Activated CD4-positive, alpha-beta T cell treated with anti-CD3 and anti-CD28 coated beads, Interleukin-2, Interleukin-4, amounts not matched to agents 100 ng/mL and 50 ng/mL, durations not matched to agents 16 hours and 8 hours (primary cell): ENCODE results near the gene SLC12A9.
"Not testable (repeated sequence)": the region's sequence is repeated elsewhere in the genome, so short reads cannot be mapped to it uniquely, and the experiment has no call there.

ENCODE experiments used
- DNase-seq: peaks from one replicate; pipeline ENCODE4 v3.0.0-alpha.2; 2020; ENCODE audit warnings: low spot score

Gene SLC12A9

GRCh38 chr7:100852048-100852872 is at the start of gene SLC12A9:
Gene SLC12A9, plus strand, starts transcription at chr7:100852713. Its CDS starts 1,485 bp downstream, at chr7:100854198.
- DNase-seq: peak; percentile 88

GRCh38 chr7:100802951-100803350 is 49.6 kb upstream of the SLC12A9 start:
- DNase-seq: no peak

- DNase-seq: peak; percentile 74
These were observed 48.9 kb upstream of the SLC12A9 start for GRCh38 chr7:100803398-100804161.

- no peak for DNase-seq
These were observed 47.7 kb upstream of the SLC12A9 start for GRCh38 chr7:100804681-100805431.

GRCh38 chr7:100806276-100806675 is 46.2 kb upstream of the SLC12A9 start:
- no peak for DNase-seq

- DNase-seq: not testable (repeated sequence)
These were observed 45.6 kb upstream of the SLC12A9 start for GRCh38 chr7:100806883-100807282.

GRCh38 chr7:100808354-100808875 is 44.1 kb upstream of the SLC12A9 start:
- no peak for DNase-seq

GRCh38 chr7:100811480-100811879 is 41.0 kb upstream of the SLC12A9 start:
- DNase-seq: no peak

- no peak for DNase-seq
These were observed 39.8 kb upstream of the SLC12A9 start for GRCh38 chr7:100812729-100813128.

- DNase-seq: not testable (repeated sequence)
These were observed 36.0 kb upstream of the SLC12A9 start for GRCh38 chr7:100816515-100816914.

GRCh38 chr7:100817097-100817496 is 35.4 kb upstream of the SLC12A9 start:
- no peak for DNase-seq

- no peak for DNase-seq
These were observed 34.1 kb upstream of the SLC12A9 start for GRCh38 chr7:100818366-100818765.

- no peak for DNase-seq
These were observed 33.7 kb upstream of the SLC12A9 start for GRCh38 chr7:100818825-100819224.

GRCh38 chr7:100819586-100819985 is 32.9 kb upstream of the SLC12A9 start:
- DNase-seq: no peak

- DNase-seq: no peak
These were observed 30.0 kb upstream of the SLC12A9 start for GRCh38 chr7:100822236-100823139.

GRCh38 chr7:100823140-100823525 is 29.4 kb upstream of the SLC12A9 start:
- no peak for DNase-seq

- no peak for DNase-seq
These were observed 29.0 kb upstream of the SLC12A9 start for GRCh38 chr7:100823534-100823933.

- no peak for DNase-seq
These were observed 27.9 kb upstream of the SLC12A9 start for GRCh38 chr7:100824499-100825214.

- no peak for DNase-seq
These were observed 27.3 kb upstream of the SLC12A9 start for GRCh38 chr7:100825215-100825671.

GRCh38 chr7:100825751-100826513 is 26.6 kb upstream of the SLC12A9 start:
- DNase-seq: no peak
